Epithelial cell of proximal tubule (primary cell): Measurements from ENCODE around the gene FOXK2. TPM values are rescaled to one million over a fixed set of nuclear protein-coding genes. Genes with fewer than 3 reads are reported as not detected.

ENCODE experiments used
- DNase-seq: peaks from one replicate; pipeline ENCODE4 v3.0.0-alpha.2; 2011; ENCODE audit warnings: low read depth
- H3K4me3 ChIP-seq: 2 replicates; pipeline ENCODE4 v1.5.1; 2011; ENCODE audit warnings: low read depth, mild to moderate bottlenecking, low read length
- total RNA-seq: library from RNA; depleted of rRNA; stranded (reverse); fragments of >200 nt; gene quantifications from 2 replicates; pipeline ENCODE4 v1.2.3, GENCODE V29; 2015
- TF ChIP-seq, protein P1 (sequence below): conservative IDR thresholded peaks from 2 replicates; pipeline ENCODE4 v1.5.1; 2012; ENCODE audit warnings: low read depth, mild to moderate bottlenecking, low read length

FOXK2 gene
- 33.4 and 46.4 TPM in 2 replicates for total RNA-seq

DNA sequence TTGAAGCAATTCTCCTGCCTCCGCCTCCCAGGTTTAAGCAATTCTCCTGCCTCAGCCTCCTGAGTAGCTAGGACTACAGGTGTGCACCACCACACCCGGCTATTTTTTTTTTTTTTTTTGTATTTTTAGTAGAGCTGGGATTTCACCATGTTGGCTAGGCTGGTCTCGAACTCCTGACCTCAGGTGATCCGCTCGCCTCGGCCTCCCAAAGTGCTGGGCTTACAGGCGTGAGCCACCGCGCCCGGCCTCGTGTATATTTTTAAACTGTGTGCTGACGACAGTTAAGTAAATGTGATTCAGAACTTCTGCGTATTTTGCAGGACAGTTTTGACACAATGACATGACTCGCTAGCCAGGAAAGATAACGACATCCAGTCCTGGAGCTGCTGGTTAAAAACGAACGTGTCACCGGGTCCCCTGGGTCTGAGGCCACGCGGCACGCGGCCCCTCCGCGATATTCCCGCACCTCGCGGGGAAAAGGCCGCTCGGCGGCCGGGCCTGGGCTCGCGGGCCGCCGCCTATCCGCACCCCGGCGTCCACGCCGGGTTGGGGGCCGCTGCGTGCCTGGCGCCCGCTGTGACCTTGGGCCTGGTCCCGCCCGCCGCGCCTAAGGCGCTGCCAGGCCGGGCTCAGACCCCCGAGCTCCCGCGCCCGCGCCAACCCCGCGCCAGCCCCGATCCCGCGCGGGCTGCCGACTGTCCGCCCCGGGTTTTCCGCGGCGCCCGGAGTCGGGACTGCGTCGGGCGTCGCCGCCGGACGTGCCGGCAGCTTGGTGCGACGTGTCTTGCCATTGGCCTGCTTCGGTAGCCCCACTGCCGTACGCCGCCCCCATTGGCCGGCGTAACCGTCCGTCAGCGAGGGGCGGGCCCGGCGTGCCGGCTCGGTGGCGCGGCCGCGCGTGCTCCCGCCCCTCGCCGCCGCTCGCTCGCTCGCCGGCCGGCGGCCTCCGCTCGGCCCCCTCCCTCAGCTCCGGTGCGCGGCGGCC, at the start of gene FOXK2:
Gene FOXK2 (plus strand): TSS at position 907 of the 985 bp plus-strand sequence. CDS start 157 bp downstream, outside the sequence.
- TF ChIP-seq, protein P1, sequence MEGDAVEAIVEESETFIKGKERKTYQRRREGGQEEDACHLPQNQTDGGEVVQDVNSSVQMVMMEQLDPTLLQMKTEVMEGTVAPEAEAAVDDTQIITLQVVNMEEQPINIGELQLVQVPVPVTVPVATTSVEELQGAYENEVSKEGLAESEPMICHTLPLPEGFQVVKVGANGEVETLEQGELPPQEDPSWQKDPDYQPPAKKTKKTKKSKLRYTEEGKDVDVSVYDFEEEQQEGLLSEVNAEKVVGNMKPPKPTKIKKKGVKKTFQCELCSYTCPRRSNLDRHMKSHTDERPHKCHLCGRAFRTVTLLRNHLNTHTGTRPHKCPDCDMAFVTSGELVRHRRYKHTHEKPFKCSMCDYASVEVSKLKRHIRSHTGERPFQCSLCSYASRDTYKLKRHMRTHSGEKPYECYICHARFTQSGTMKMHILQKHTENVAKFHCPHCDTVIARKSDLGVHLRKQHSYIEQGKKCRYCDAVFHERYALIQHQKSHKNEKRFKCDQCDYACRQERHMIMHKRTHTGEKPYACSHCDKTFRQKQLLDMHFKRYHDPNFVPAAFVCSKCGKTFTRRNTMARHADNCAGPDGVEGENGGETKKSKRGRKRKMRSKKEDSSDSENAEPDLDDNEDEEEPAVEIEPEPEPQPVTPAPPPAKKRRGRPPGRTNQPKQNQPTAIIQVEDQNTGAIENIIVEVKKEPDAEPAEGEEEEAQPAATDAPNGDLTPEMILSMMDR, result no peak
- no peak for DNase-seq
- peak within 1 kb of the TSS; percentile 71 for H3K4me3 ChIP-seq

DNA sequence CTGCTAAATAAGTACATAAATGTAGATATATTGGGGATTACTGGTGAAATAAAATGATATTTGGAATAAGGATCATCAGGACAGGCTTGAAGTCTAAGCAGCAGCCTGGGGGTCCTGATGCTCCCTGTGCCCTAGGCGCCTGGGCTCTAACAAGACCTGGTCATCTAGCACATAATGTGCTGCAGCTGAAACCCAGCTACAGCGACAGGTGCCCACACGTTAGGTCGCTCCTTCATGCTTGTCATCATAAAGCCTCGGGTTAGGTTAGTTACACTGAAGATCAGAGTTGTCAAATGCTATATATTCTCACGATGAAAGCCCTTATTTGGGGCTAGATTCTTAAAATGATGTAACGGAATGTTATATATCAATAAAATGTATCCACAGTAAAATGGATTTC, 49.5 kb upstream of the FOXK2 start:
- DNase-seq, result no peak
- TF ChIP-seq, protein P1, result no peak
- H3K4me3 ChIP-seq, result no peak overlapping the region

DNA sequence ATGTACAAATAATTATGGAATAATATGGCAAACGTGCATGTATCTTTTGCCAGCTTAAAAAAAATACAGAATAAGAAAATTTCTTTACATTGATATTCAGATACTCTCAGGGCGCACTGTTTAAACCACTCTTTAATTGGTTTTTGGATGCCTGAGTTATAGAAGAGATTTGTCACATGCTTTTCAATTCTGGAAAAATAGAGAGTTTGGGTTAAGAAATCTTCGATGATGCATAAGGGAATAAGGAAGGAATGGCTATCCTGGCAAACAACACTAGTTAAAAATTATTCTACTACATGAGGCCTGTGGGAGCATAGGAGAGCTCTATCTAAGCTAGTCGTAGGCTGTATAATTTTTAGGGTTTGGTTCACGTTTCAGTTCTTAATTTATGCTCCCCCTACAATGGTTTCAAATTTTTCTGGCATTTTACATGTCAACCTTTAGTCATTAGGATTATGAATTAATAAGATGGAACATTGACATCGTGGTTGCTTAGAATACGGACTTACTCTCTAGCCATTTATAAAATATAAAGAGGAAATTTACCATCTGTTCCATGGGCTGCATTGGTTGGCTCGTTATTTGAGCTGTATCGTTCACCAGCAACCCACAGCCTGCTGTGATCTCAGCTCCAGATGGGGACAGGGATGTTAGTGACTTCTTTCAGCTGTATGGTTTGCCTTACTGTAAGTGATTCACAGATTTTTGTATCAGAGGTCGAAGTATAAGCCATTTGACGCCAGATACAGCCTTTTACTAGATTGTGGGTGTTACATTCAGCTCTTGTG, 45.1 kb upstream of the FOXK2 start:
- H3K4me3 ChIP-seq, result no peak overlapping the region
- TF ChIP-seq, protein P1, result no peak
- DNase-seq, result no peak

DNA sequence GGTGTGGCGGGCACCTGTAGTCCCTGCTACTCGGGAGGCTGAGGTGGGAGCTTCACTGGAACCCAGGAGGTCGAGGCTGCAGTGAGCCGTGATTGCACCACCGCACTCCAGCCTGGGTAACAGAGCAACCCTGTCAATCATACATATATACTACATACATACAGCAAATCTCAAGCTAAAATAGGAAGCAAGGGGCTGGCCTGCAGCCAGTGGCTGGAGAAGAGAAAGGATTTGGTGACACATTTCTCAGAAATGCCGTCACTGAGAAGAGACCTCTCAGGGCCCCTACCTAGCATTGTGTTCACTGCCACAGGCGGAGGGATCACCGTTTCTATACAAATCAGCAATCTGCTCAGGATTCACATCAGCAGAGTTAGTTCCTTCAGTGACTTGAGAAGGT, 44.1 kb upstream of the FOXK2 start:
- TF ChIP-seq, protein P1, result no peak
- no peak overlapping the region for H3K4me3 ChIP-seq
- no peak for DNase-seq

DNA sequence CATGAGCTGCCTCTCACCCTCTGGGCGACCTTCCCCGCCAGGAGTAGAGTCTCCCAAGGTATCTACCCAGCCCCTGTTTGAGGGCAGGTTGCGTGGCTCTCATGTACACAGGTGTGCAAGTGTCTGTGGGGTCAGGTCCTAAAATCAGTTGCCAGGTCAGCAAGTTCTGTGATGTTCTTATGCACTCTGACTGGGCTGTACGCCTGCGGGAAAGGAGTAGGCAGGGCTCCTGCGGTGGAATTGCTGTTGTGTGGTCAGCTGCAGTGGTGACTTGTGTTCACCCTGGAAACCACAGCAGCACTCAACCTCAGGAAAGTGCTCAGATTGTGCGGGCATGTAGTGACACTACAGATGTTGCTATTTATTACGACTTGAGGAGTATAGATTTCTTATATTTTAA, 41.6 kb upstream of the FOXK2 start:
- no peak for DNase-seq
- TF ChIP-seq, protein P1, result no peak
- H3K4me3 ChIP-seq, result no peak overlapping the region

DNA sequence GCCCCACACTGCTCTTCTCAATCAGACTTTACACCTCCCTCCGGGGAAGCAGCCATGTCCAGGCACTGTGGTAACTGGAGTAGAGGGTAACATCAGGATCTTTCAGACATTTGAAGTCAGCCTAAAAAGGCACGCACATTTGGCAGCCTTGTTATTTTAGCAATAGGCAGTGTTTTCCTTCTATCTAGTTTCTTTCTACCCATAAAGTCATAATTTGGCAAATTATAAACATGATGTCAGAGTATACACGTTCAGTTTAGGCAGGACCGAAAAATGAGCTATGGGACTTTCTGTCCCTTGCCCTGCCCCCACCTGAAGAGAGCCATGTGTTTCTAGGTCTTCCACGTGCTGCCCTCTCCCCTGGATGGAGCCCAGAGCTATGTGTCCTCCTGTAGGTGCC, 39.9 kb upstream of the FOXK2 start:
- TF ChIP-seq, protein P1, result no peak
- DNase-seq, result no peak
- no peak overlapping the region for H3K4me3 ChIP-seq
